ENCODE measurements around the gene IFTAP.
A peak's percentile ranks its signal among the peaks of the same experiment; 100 is the strongest.
"Not testable (repeated sequence)": the region's sequence is repeated elsewhere in the genome, so short reads cannot be mapped to it uniquely, and the experiment has no call there.

The IFTAP gene

GRCh38 chr11:36657610-36658267 is 63.4 kb downstream of the IFTAP start:
- DNase-seq (ENCODE audit: low spot score), result no peak
- TF ChIP-seq CTCF (IDR thresholded peaks at IDR 0.05; ENCODE audit: extremely low read depth, missing control alignments), result no peak

GRCh38 chr11:36661359-36661758 is 67.1 kb downstream of the IFTAP start:
- DNase-seq (ENCODE audit: low spot score), result not testable (repeated sequence)

GRCh38 chr11:36672815-36673450 is 78.6 kb downstream of the IFTAP start:
- TF ChIP-seq CTCF (IDR thresholded peaks at IDR 0.05; ENCODE audit: extremely low read depth, missing control alignments), result peak; percentile 52
- DNase-seq (ENCODE audit: low spot score), result peak; percentile 17

GRCh38 chr11:36679547-36679946 is 85.2 kb downstream of the IFTAP start:
- not testable (repeated sequence) for DNase-seq (ENCODE audit: low spot score)

GRCh38 chr11:36683818-36684217 is 89.5 kb downstream of the IFTAP start:
- DNase-seq (ENCODE audit: low spot score), result no peak
- TF ChIP-seq CTCF (IDR thresholded peaks at IDR 0.05; ENCODE audit: extremely low read depth, missing control alignments), result no peak

- no peak for TF ChIP-seq CTCF (IDR thresholded peaks at IDR 0.05; ENCODE audit: extremely low read depth, missing control alignments)
- no peak for DNase-seq (ENCODE audit: low spot score)
Observed at GRCh38 chr11:36684840-36685801, 90.8 kb downstream of the IFTAP start.

- TF ChIP-seq CTCF (IDR thresholded peaks at IDR 0.05; ENCODE audit: extremely low read depth, missing control alignments), result no peak
- no peak for DNase-seq (ENCODE audit: low spot score)
Observed at GRCh38 chr11:36688132-36688531, 93.8 kb downstream of the IFTAP start.

GRCh38 chr11:36688571-36689291 is 94.4 kb downstream of the IFTAP start:
- no peak for DNase-seq (ENCODE audit: low spot score)
- TF ChIP-seq CTCF (IDR thresholded peaks at IDR 0.05; ENCODE audit: extremely low read depth, missing control alignments), result no peak
